Suprapubic skin (tissue), 3 donors: Measurements from ENCODE around the gene RPS6KA6.

Experiments used
- CTCF ChIP-seq, 2 donors: fragments of 200-600 bp in 1 of 2; fragments of 450-650 bp in 1 of 2; sonication (generic) in 1 of 2; IDR thresholded peaks; one replicate each; pipeline ENCODE4 v1.5.1; 2016 to 2019; ENCODE audit warnings: antibody characterized with exemption in 2 of 2, mild to moderate bottlenecking in 1 of 2, moderate library complexity in 1 of 2
- POLR2A ChIP-seq, 2 donors: fragments of 450-650 bp; IDR thresholded peaks; one replicate each; pipeline ENCODE4 v1.6.1; 2017; ENCODE audit warnings: antibody characterized with exemption in 2 of 2, mild to moderate bottlenecking in 2 of 2, moderate library complexity in 2 of 2

DNA sequence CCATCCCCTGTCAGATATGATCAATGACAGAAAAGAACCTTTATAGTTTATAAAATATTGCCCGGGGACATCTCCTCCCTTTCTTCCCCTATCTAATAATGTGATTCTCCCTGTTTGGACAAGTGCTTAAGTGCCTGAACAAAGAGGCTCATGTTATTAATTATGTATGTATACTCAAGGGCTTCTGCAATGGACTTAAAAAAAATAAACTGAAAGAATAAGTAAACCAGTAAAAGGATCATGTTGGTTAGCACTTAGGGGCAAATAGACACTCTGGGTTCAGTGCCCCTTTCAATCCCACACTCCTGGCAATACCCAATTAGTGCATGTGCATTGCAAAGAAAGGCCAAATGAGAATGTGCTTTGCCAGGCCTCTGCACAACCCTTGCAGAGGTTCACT, 30.7 kb upstream of the RPS6KA6 start:
- no peak for TF ChIP-seq CTCF (IDR thresholded peaks at IDR 0.05)
- no peak for TF ChIP-seq POLR2A (IDR thresholded peaks at IDR 0.05)
